SK-N-SH (cell line): ENCODE data around the gene TIAM2. TPM values are rescaled to one million over a fixed set of nuclear protein-coding genes. Genes with fewer than 3 reads are reported as not detected.

Source experiments
- CTCF ChIA-PET: fragments of 300-600, 350-600 bp; formaldehyde crosslinking; extraction: SDS; loops from one replicate; lab custom pipeline; 2021; lab: Yijun Ruan, JAX
- POLR2A ChIA-PET: fragments of 350-600 bp; sonication (Branson Sonifier 250); formaldehyde crosslinking; extraction: SDS; loops from one replicate; lab custom pipeline; 2020; ENCODE audit warnings: antibody characterized with exemption, inconsistent platforms; lab: Yijun Ruan, JAX
- DNase-seq: peaks from one replicate; pipeline ENCODE4 v3.0.0; 2012
- H2AFZ ChIP-seq: fragments of 200-600 bp; sonication (generic); 2 replicates; pipeline ENCODE4 v1.8.1; 2016; ENCODE audit warnings: antibody characterized with exemption, mild to moderate bottlenecking, low read depth
- H3F3A ChIP-seq: fragments of 200-600 bp; sonication (generic); replicated peaks from 2 replicates; pipeline ENCODE3; 2016; ENCODE audit warnings: antibody characterized with exemption, mild to moderate bottlenecking; ENCODE audit not compliant: insufficient read depth
- H3K27ac ChIP-seq, 2 experiments: fragments of 200-500 bp in 1 of 2; fragments of 200-600 bp in 1 of 2; sonication (Bioruptor generic) in 1 of 2; sonication (generic), shearing (Covaris generic) in 1 of 2; 2 replicates each; pipeline versions ENCODE4 v1.5.1 to v1.6.1; 2014 to 2016; ENCODE audit warnings: low read depth in 2 of 2, inconsistent platforms in 1 of 2, low read length in 1 of 2, mild to moderate bottlenecking in 1 of 2, mixed read lengths in 1 of 2
- H3K27me3 ChIP-seq: fragments of 200-600 bp; sonication (generic), shearing (Covaris generic); 2 replicates; pipeline ENCODE4 v1.6.1; 2016; ENCODE audit warnings: mixed run types; ENCODE audit not compliant: insufficient read depth
- H3K36me3 ChIP-seq, 2 experiments: fragments of 200-500 bp in 1 of 2; fragments of 200-600 bp in 1 of 2; sonication (Bioruptor generic) in 1 of 2; sonication (generic) in 1 of 2; replicated peaks in 1 of 2; 2 replicates each; pipeline versions ENCODE3 to v1.5.1; 2014 to 2016; ENCODE audit warnings: low read length in 1 of 2, mild to moderate bottlenecking in 1 of 2; ENCODE audit not compliant: insufficient read depth in 2 of 2, control insufficient read depth in 1 of 2
- H3K4me1 ChIP-seq, 2 experiments: fragments of 200-500 bp in 1 of 2; fragments of 200-600 bp in 1 of 2; sonication (Bioruptor generic) in 1 of 2; sonication (generic), shearing (Covaris generic) in 1 of 2; 2 replicates each; pipeline versions ENCODE4 v1.5.1 to v1.6.1; 2014 to 2016; ENCODE audit warnings: low read depth in 1 of 2, low read length in 1 of 2, mixed run types in 1 of 2; ENCODE audit not compliant: insufficient read depth in 2 of 2, control insufficient read depth in 1 of 2
- H3K4me2 ChIP-seq: fragments of 200-600 bp; sonication (generic), shearing (Covaris generic); 2 replicates; pipeline ENCODE4 v1.6.1; 2017; ENCODE audit warnings: mixed run types
- H3K4me3 ChIP-seq, 2 experiments: fragments of 200-500 bp in 1 of 2; fragments of 200-600 bp in 1 of 2; sonication (Bioruptor generic) in 1 of 2; sonication (generic), shearing (Covaris generic) in 1 of 2; 2 replicates each; pipeline versions ENCODE4 v1.5.1 to v1.8.1; 2014 to 2016; ENCODE audit warnings: low read depth in 2 of 2, inconsistent platforms in 1 of 2, low read length in 1 of 2, mild to moderate bottlenecking in 1 of 2, mixed read lengths in 1 of 2, moderate library complexity in 1 of 2
- H3K79me2 ChIP-seq: fragments of 200-600 bp; sonication (generic); 2 replicates; pipeline ENCODE4 v1.8.1; 2017; ENCODE audit warnings: mild to moderate bottlenecking; ENCODE audit not compliant: insufficient read depth
- H3K9ac ChIP-seq: fragments of 200-600 bp; sonication (generic); 2 replicates; pipeline ENCODE4 v1.6.1; 2017; ENCODE audit warnings: mixed run types
- H3K9me2 ChIP-seq: fragments of 200-600 bp; sonication (generic); 2 replicates; pipeline ENCODE4 v1.6.1; 2017; ENCODE audit warnings: mixed run types
- H3K9me3 ChIP-seq: fragments of 200-600 bp; sonication (generic); 2 replicates; pipeline ENCODE4 v1.6.1; 2017; ENCODE audit warnings: mixed run types, mild to moderate bottlenecking, moderate library complexity
- H4K20me1 ChIP-seq: fragments of 200-600 bp; sonication (generic); 2 replicates; pipeline ENCODE4 v1.6.1; 2017; ENCODE audit warnings: mild to moderate bottlenecking, mixed run types; ENCODE audit not compliant: insufficient read depth
- IRF3 ChIP-seq: fragments of 150-350 bp; IDR thresholded peaks from 2 replicates; pipeline ENCODE4 v1.6.1; 2016; ENCODE audit warnings: mild to moderate bottlenecking, low read depth, low read length
- JUND ChIP-seq: IDR thresholded peaks from 2 replicates; pipeline ENCODE4 v1.4.0; 2012
- MAX ChIP-seq: IDR thresholded peaks from 2 replicates; pipeline ENCODE4 v1.4.0; 2012; ENCODE audit warnings: low read depth
- NFIC ChIP-seq: IDR thresholded peaks from 2 replicates; pipeline ENCODE4 v1.4.0; 2012; ENCODE audit warnings: borderline replicate concordance
- RAD21 ChIP-seq: IDR thresholded peaks from 2 replicates; pipeline ENCODE4 v1.6.1; 2012; ENCODE audit warnings: mild to moderate bottlenecking, low read length
- SIN3A ChIP-seq: IDR thresholded peaks from 2 replicates; pipeline ENCODE4 v1.6.1; 2012; ENCODE audit warnings: low read depth, mild to moderate bottlenecking, low read length, moderate library complexity, borderline replicate concordance
- TEAD4 ChIP-seq: IDR thresholded peaks from 2 replicates; pipeline ENCODE4 v1.4.0; 2012; ENCODE audit warnings: mild to moderate bottlenecking, borderline replicate concordance; ENCODE audit not compliant: insufficient read depth
- USF1 ChIP-seq: IDR thresholded peaks from 2 replicates; pipeline ENCODE4 v1.4.0; 2012; ENCODE audit warnings: low read depth, borderline replicate concordance
- ZBTB33 ChIP-seq: IDR thresholded peaks from 2 replicates; pipeline ENCODE4 v1.4.0; 2012; ENCODE audit warnings: low read depth, borderline replicate concordance
- WGBS: methylation state at CpG from one replicate; pipeline ENCODE4 v1.1.6; 2017; ENCODE audit warnings: low lambda C conversion rate; 5-methylcytosine and 5-hydroxymethylcytosine counted together
- polyA plus RNA-seq, 3 experiments: library from polyadenylated mRNA; depleted of rRNA; stranded (reverse); fragments of >200 nt; gene quantifications; 2 replicates each; pipeline ENCODE4 v1.2.3, GENCODE V29; 2012

TIAM2 gene
- polyA plus RNA-seq, 1 of the 3 experiments (the other 2 are of a cell fraction) = 13.6 TPM

- Histone ChIP-seq H3K4me2 (no peak overlapping the region), H3K79me2 (peaks cover 4% of the 10 kb centered on the region; the same call in 1 of the 2 replicates), H3K27ac (no peak overlapping the region), H3K4me1 (no peaks in the 10 kb centered on the region; a peak in 1 of 4 replicates), H3K9me2 (no peaks in the 10 kb centered on the region), H3K27me3 (no peaks in the 10 kb centered on the region), H3K9ac (no peak overlapping the region), H4K20me1 (no peaks in the 10 kb centered on the region), H3K36me3 (no peaks in the 10 kb centered on the region), H2AFZ (no peak overlapping the region), H3K9me3 (no peaks in the 10 kb centered on the region), H3K4me3 (no peak overlapping the region), H3F3A (no peaks in the 10 kb centered on the region)
- WGBS = 89% methylated on average over 9 of the region's 9 CpGs
- DNase-seq = no peak
- ChIA-PET POLR2A (no interaction called here), CTCF (no interaction called here)
- no peak for TF ChIP-seq IRF3
- no peak for TF ChIP-seq SIN3A
Measured at GRCh38 chr6:155045561-155046404, 50.7 kb downstream of the TIAM2 start.

- H3K9me2 ChIP-seq = no peaks in the 10 kb centered on the region
- no peaks in the 10 kb centered on the region for H3K36me3 ChIP-seq
- CTCF ChIA-PET = no interaction called here
- TF ChIP-seq ZBTB33 (no peak), USF1 (no peak), JUND (no peak), NFIC (no peak), IRF3 (no peak), MAX (no peak), TEAD4 (no peak), RAD21 (no peak)
- no peaks in the 10 kb centered on the region for H3F3A ChIP-seq
- H3K27ac ChIP-seq = no peak overlapping the region
- no peak overlapping the region for H3K4me2 ChIP-seq
- H3K79me2 ChIP-seq = peaks cover 4% of the 10 kb centered on the region; the same call in 1 of the 2 replicates
- no peaks in the 10 kb centered on the region for H3K9me3 ChIP-seq
- no peak for DNase-seq
- no peak overlapping the region for H3K9ac ChIP-seq
- 91% methylated on average over 6 of the region's 7 CpGs for WGBS
- no peak overlapping the region for H3K4me3 ChIP-seq
- no peaks in the 10 kb centered on the region for H4K20me1 ChIP-seq
- no peak overlapping the region for H2AFZ ChIP-seq
- H3K27me3 ChIP-seq = no peaks in the 10 kb centered on the region
- POLR2A ChIA-PET = no interaction called here
- H3K4me1 ChIP-seq = no peaks in the 10 kb centered on the region
Measured at GRCh38 chr6:155047523-155047922, 52.4 kb downstream of the TIAM2 start.
